Measurements from ENCODE around the gene MDN1.

GRCh38 chr6:89599727-89600126 is 219.9 kb downstream of the MDN1 start:
- no peak for TF ChIP-seq GATA2 (IDR thresholded peaks at IDR 0.05; ENCODE audit: low read depth, low read length)
- no peak for TF ChIP-seq GATA3 (IDR thresholded peaks at IDR 0.05; ENCODE audit: low read depth, low read length)

All from SH-SY5Y (cell line).